Activated naive CD4-positive, alpha-beta T cell treated with anti-CD3 and anti-CD28 coated beads, Interleukin-2, amount 10 ng/mL, durations not matched to agents 7 days and 5 days (primary cell): ENCODE measurements around the gene SLC25A33.
"Not testable (repeated sequence)": the region's sequence is repeated elsewhere in the genome, so short reads cannot be mapped to it uniquely, and the experiment has no call there.

Experiments used
- CTCF ChIA-PET: fragments of 350-600 bp; sonication (Branson Sonifier 250); formaldehyde crosslinking; loops from one replicate; lab custom pipeline; 2021; ENCODE audit warnings: antibody characterized with exemption; lab: Charles Lee
- DNase-seq: peaks from one replicate; pipeline ENCODE4 v3.0.0-alpha.2; 2020
- H3K27ac Mint-ChIP-seq: one replicate; pipeline ENCODE4 v1.8.0; 2021; ENCODE audit warnings: mild to moderate bottlenecking, moderate library complexity, mixed read lengths
- H3K27me3 Mint-ChIP-seq: one replicate; pipeline ENCODE4 v1.8.0; 2021; ENCODE audit warnings: mild to moderate bottlenecking, mixed read lengths
- H3K36me3 Mint-ChIP-seq: one replicate; pipeline ENCODE4 v1.8.0; 2021; ENCODE audit warnings: mixed read lengths
- H3K4me1 Mint-ChIP-seq: one replicate; pipeline ENCODE4 v1.8.0; 2021; ENCODE audit warnings: mixed read lengths
- H3K4me3 Mint-ChIP-seq: one replicate; pipeline ENCODE4 v1.8.0; 2021; ENCODE audit warnings: mild to moderate bottlenecking, moderate library complexity, mixed read lengths
- H3K9me3 Mint-ChIP-seq: one replicate; pipeline ENCODE4 v1.8.0; 2021; ENCODE audit warnings: mixed read lengths

SLC25A33 gene

GRCh38 chr1:9557624-9558023 lies 18.4 kb downstream of the SLC25A33 start:
- peaks cover 18% of the 10 kb centered on the region for H3K36me3 Mint-ChIP-seq
- CTCF ChIA-PET, result interaction anchor here (0.8 to 1.5 kb wide), 4 partner anchors 11 to 290 kb away, joined by 3 to 5 read pairs (median 3); no protein-coding TSS in a partner anchor
- no peaks in the 10 kb centered on the region for H3K9me3 Mint-ChIP-seq
- H3K27ac Mint-ChIP-seq, result no peak overlapping the region
- no peaks in the 10 kb centered on the region for H3K27me3 Mint-ChIP-seq
- H3K4me1 Mint-ChIP-seq, result peaks cover 34% of the 10 kb centered on the region
- no peak for DNase-seq
- no peak overlapping the region for H3K4me3 Mint-ChIP-seq

- CTCF ChIA-PET, result interaction anchor here (0.8 to 1.5 kb wide), 3 partner anchors 10 to 291 kb away, joined by 3 to 5 read pairs (median 3); no protein-coding TSS in a partner anchor
- Mint-ChIP-seq H3K36me3 (peaks cover 18% of the 10 kb centered on the region), H3K27ac (peak overlapping the region; percentile 4), H3K4me1 (peaks cover 34% of the 10 kb centered on the region), H3K9me3 (no peaks in the 10 kb centered on the region), H3K4me3 (no peak overlapping the region), H3K27me3 (no peaks in the 10 kb centered on the region)
- no peak for DNase-seq
Observed at GRCh38 chr1:9558271-9558945, 19.1 kb downstream of the SLC25A33 start.

- no peak for DNase-seq
- CTCF ChIA-PET, result interaction anchor here (1.1 to 1.5 kb wide), 2 partner anchors 10 to 14 kb away, joined by 3 read pairs; no protein-coding TSS in a partner anchor
- Mint-ChIP-seq H3K4me3 (no peak overlapping the region), H3K27ac (peak overlapping the region; percentile 8), H3K4me1 (peaks cover 34% of the 10 kb centered on the region), H3K36me3 (peaks cover 19% of the 10 kb centered on the region), H3K27me3 (no peaks in the 10 kb centered on the region), H3K9me3 (no peaks in the 10 kb centered on the region)
Observed at GRCh38 chr1:9558946-9559545, 19.8 kb downstream of the SLC25A33 start.

GRCh38 chr1:9559673-9560072 lies 20.4 kb downstream of the SLC25A33 start:
- CTCF ChIA-PET, result no interaction called here
- peak; percentile 27 for DNase-seq
- Mint-ChIP-seq H3K9me3 (no peaks in the 10 kb centered on the region), H3K4me1 (peaks cover 34% of the 10 kb centered on the region), H3K27me3 (no peaks in the 10 kb centered on the region), H3K27ac (peak overlapping the region; percentile 42), H3K36me3 (peaks cover 22% of the 10 kb centered on the region), H3K4me3 (no peak overlapping the region)

GRCh38 chr1:9560090-9560489 lies 20.8 kb downstream of the SLC25A33 start:
- H3K27me3 Mint-ChIP-seq, H3K4me3 Mint-ChIP-seq, H3K9me3 Mint-ChIP-seq, CTCF ChIA-PET, DNase-seq: not testable (repeated sequence)
- Mint-ChIP-seq H3K27ac (peak overlapping the region; percentile 24), H3K4me1 (peaks cover 34% of the 10 kb centered on the region), H3K36me3 (peaks cover 22% of the 10 kb centered on the region)

GRCh38 chr1:9561429-9561828 lies 22.2 kb downstream of the SLC25A33 start:
- no peak overlapping the region for H3K27ac Mint-ChIP-seq
- CTCF ChIA-PET, result no interaction called here
- H3K4me1 Mint-ChIP-seq, result peaks cover 31% of the 10 kb centered on the region
- H3K36me3 Mint-ChIP-seq, result peaks cover 12% of the 10 kb centered on the region
- H3K9me3 Mint-ChIP-seq, result no peaks in the 10 kb centered on the region
- DNase-seq, result no peak
- H3K4me3 Mint-ChIP-seq, result no peak overlapping the region
- H3K27me3 Mint-ChIP-seq, result no peaks in the 10 kb centered on the region

- CTCF ChIA-PET, result interaction anchor here (1.5 to 2.6 kb wide), 2 partner anchors 74 to 75 kb away, joined by 6 to 8 read pairs; no protein-coding TSS in a partner anchor
- no peak overlapping the region for H3K27ac Mint-ChIP-seq
Observed at GRCh38 chr1:9569267-9569666, 30.0 kb downstream of the SLC25A33 start.

GRCh38 chr1:9570886-9571529 lies 31.7 kb downstream of the SLC25A33 start:
- not testable (repeated sequence) for H3K36me3 Mint-ChIP-seq, H3K27ac Mint-ChIP-seq, H3K27me3 Mint-ChIP-seq, H3K4me1 Mint-ChIP-seq, DNase-seq, H3K4me3 Mint-ChIP-seq, H3K9me3 Mint-ChIP-seq
- CTCF ChIA-PET, result interaction anchor here (0.8 to 2.6 kb wide), 9 partner anchors 9 to 305 kb away, joined by 3 to 8 read pairs (median 4); no protein-coding TSS in a partner anchor

More at GRCh38 chr1:9569267-9569666, 30.0 kb downstream of the SLC25A33 start:
- H3K4me3 Mint-ChIP-seq, result no peak overlapping the region
- no peaks in the 10 kb centered on the region for H3K4me1 Mint-ChIP-seq
- no peak for DNase-seq
- H3K9me3 Mint-ChIP-seq, result no peaks in the 10 kb centered on the region
- H3K27me3 Mint-ChIP-seq, result no peaks in the 10 kb centered on the region
- peaks cover 7% of the 10 kb centered on the region for H3K36me3 Mint-ChIP-seq

GRCh38 chr1:9573723-9574122 lies 34.5 kb downstream of the SLC25A33 start:
- no peak overlapping the region for H3K27ac Mint-ChIP-seq
- H3K9me3 Mint-ChIP-seq, result no peaks in the 10 kb centered on the region
- H3K4me1 Mint-ChIP-seq, result no peaks in the 10 kb centered on the region
- H3K36me3 Mint-ChIP-seq, result peaks cover 9% of the 10 kb centered on the region
- H3K4me3 Mint-ChIP-seq, result no peak overlapping the region
- H3K27me3 Mint-ChIP-seq, result no peaks in the 10 kb centered on the region
- no peak for DNase-seq
- CTCF ChIA-PET, result interaction anchor here (0.6 to 4.0 kb wide), 6 partner anchors 14 to 307 kb away, joined by 3 to 54 read pairs (median 4); no protein-coding TSS in a partner anchor

GRCh38 chr1:9575486-9575885 lies 36.2 kb downstream of the SLC25A33 start:
- peaks cover 10% of the 10 kb centered on the region for H3K36me3 Mint-ChIP-seq
- no peak for DNase-seq
- no peaks in the 10 kb centered on the region for H3K4me1 Mint-ChIP-seq
- no peaks in the 10 kb centered on the region for H3K27me3 Mint-ChIP-seq
- H3K4me3 Mint-ChIP-seq, result no peak overlapping the region
- CTCF ChIA-PET, result interaction anchor here (1.1 to 4.0 kb wide), 2 partner anchors 80 to 85 kb away, joined by 3 to 54 read pairs; no protein-coding TSS in a partner anchor
- H3K27ac Mint-ChIP-seq, result no peak overlapping the region
- H3K9me3 Mint-ChIP-seq, result no peaks in the 10 kb centered on the region

- H3K36me3 Mint-ChIP-seq, result peaks cover 14% of the 10 kb centered on the region
- H3K4me1 Mint-ChIP-seq, result no peaks in the 10 kb centered on the region
- CTCF ChIA-PET, result no interaction called here
- H3K27me3 Mint-ChIP-seq, result no peaks in the 10 kb centered on the region
- no peak overlapping the region for H3K27ac Mint-ChIP-seq
- H3K4me3 Mint-ChIP-seq, result no peak overlapping the region
- no peak for DNase-seq
- H3K9me3 Mint-ChIP-seq, result no peaks in the 10 kb centered on the region
Observed at GRCh38 chr1:9576903-9577302, 37.6 kb downstream of the SLC25A33 start.

- Mint-ChIP-seq H3K27ac (no peak overlapping the region), H3K4me1 (no peaks in the 10 kb centered on the region), H3K9me3 (no peaks in the 10 kb centered on the region), H3K27me3 (no peaks in the 10 kb centered on the region), H3K36me3 (peaks cover 14% of the 10 kb centered on the region), H3K4me3 (no peak overlapping the region)
- DNase-seq, result no peak
- CTCF ChIA-PET, result no interaction called here
Observed at GRCh38 chr1:9577423-9577822, 38.2 kb downstream of the SLC25A33 start.

GRCh38 chr1:9580942-9581341 lies 41.7 kb downstream of the SLC25A33 start:
- no peak overlapping the region for H3K4me3 Mint-ChIP-seq
- no peak for DNase-seq
- no peaks in the 10 kb centered on the region for H3K27me3 Mint-ChIP-seq
- H3K27ac Mint-ChIP-seq, result no peak overlapping the region
- CTCF ChIA-PET, result no interaction called here
- H3K9me3 Mint-ChIP-seq, result no peaks in the 10 kb centered on the region
- peaks cover 9% of the 10 kb centered on the region for H3K36me3 Mint-ChIP-seq
- H3K4me1 Mint-ChIP-seq, result no peaks in the 10 kb centered on the region

- Mint-ChIP-seq H3K27ac (no peak overlapping the region), H3K9me3 (no peaks in the 10 kb centered on the region), H3K36me3 (no peaks in the 10 kb centered on the region), H3K27me3 (no peaks in the 10 kb centered on the region), H3K4me1 (peaks cover 20% of the 10 kb centered on the region), H3K4me3 (no peak overlapping the region)
- DNase-seq, result peak; percentile 8
- CTCF ChIA-PET, result no interaction called here
Observed at GRCh38 chr1:9586147-9586766, 47.0 kb downstream of the SLC25A33 start.
